Articular chondrocyte of knee joint (primary cell): Measurements from ENCODE around the gene BSPH1. TPM values are rescaled to one million over a fixed set of nuclear protein-coding genes. Genes with fewer than 3 reads are reported as not detected.

Source experiments
- total RNA-seq: library from RNA; depleted of rRNA; stranded (reverse); fragments of >200 nt; gene quantifications from 2 replicates; pipeline ENCODE4 v1.2.3, GENCODE V29; 2012

BSPH1 gene
- not detected in 2 replicates for total RNA-seq

GRCh38 chr19:47992070-47992469 is at the start of gene BSPH1:
Gene BSPH1, minus strand, starts transcription at chr19:47992170. Its CDS starts 89 bp downstream, at chr19:47992081.

DNA sequence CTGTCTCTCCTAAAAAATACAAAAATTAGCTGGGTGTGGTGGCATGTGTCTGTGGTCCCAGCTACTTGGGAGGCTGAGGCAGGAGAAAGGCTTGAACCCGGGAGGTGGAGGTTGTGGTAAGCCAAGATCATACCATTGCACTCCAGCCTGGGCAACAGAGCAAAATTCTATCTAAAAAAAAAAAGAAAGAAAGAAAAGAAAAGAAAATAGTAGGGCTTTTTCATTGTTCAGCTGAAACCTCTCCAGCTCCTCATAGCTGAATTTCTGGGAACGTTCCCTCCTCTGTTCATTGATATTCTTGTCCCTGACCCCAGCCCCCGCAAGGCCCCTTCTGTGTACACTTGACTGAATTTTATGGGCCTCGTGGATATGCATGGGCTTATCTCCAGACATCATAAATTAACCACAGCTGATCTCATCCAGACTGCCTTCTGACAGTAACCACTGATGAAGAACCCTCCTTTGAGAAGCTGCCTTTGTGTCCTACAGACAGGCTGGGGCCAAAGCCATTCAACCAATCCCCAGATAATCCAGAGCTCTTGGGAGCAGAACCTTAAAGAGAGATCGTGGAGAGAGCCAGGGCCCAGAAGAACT is 2.3 kb upstream of the BSPH1 start, which contains the start of gene ELSPBP1:
TSS of gene ELSPBP1 (plus strand) at position 424 of the 594 bp plus-strand sequence. CDS start 14,036 bp downstream, outside the sequence.

Other genes with a start within 250 kb of the BSPH1 start
- 90.3 and 109 TPM in 2 replicates for gene NOP53, start 246.6 kb downstream of the BSPH1 start, total RNA-seq
- 143 and 166 TPM in 2 replicates for gene SELENOW, start 213.5 kb downstream of the BSPH1 start, total RNA-seq
- not detected in 2 replicates for gene TPRX1, start 187.6 kb downstream of the BSPH1 start, total RNA-seq
- not detected in 2 replicates for gene CRX, start 170.2 kb downstream of the BSPH1 start, total RNA-seq
- gene TPRX2, start 132.9 kb downstream of the BSPH1 start, total RNA-seq: not detected in 2 replicates
- gene SULT2A1, start 105.9 kb downstream of the BSPH1 start, total RNA-seq: not detected in 2 replicates
- not detected in 2 replicates for gene ELSPBP1, start 2.5 kb upstream of the BSPH1 start, total RNA-seq
- gene CABP5, start 51.9 kb upstream of the BSPH1 start, total RNA-seq: not detected in 2 replicates
- 5.6 and 15.2 TPM in 2 replicates for gene PLA2G4C, start 118.6 kb upstream of the BSPH1 start, total RNA-seq
- 10.1 and 10.8 TPM in 2 replicates for gene LIG1, start 178.2 kb upstream of the BSPH1 start, total RNA-seq
- 1.4 and 1.7 TPM in 2 replicates for gene ZSWIM9, start 178.5 kb upstream of the BSPH1 start, total RNA-seq